CD4-positive, alpha-beta T cell treated with Interleukin-6 at 100 ng/mL for 8 hours (primary cell): Measurements from ENCODE around the gene PCSK4.
"Not testable (repeated sequence)": the region's sequence is repeated elsewhere in the genome, so short reads cannot be mapped to it uniquely, and the experiment has no call there.

ENCODE experiments used
- DNase-seq: peaks from one replicate; pipeline ENCODE4 v3.0.0-alpha.2; 2020; ENCODE audit warnings: mixed read lengths, low spot score

The PCSK4 gene

DNA sequence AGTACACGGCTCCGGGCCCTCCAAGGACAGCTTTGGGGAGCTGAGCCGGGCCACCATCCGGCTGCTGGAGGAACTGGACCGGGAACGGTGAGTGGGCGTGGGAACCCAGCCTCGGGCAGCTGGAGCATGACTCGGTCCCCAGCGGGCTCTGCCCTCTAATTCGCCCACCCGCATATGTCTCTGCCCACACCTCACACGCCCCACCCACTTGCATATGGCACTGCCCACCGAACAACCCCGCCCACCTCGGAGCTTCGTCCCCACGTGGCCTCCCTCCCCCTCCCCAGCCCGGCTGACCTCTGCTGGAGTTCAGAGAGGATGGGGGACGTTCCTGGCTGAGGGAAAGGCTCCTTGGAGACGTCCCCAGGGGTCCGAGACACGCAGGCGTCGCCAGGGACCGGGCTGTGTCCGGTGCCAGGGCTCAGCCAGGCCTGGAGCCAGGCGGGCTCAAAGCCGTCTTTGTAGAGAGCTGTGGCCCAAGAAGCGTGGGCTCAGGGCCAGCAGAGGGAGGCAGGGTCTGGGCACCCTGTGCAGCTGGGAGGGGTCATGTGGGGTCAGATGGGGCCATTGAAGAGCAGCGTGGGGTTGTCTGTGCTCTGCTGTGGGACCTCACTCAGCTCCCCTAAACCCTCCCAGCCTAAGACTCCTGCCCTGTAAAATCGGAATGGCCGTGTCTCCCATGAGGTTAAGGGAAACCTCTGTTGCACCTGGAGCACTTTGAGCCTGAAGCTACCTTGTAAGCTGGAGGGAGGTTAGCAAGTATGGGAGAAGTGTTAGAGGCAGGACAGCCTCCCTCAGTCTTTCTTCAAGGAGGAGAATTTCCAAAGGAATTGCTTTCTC, 36.4 kb downstream of the PCSK4 start:
- DNase-seq, result no peak

DNA sequence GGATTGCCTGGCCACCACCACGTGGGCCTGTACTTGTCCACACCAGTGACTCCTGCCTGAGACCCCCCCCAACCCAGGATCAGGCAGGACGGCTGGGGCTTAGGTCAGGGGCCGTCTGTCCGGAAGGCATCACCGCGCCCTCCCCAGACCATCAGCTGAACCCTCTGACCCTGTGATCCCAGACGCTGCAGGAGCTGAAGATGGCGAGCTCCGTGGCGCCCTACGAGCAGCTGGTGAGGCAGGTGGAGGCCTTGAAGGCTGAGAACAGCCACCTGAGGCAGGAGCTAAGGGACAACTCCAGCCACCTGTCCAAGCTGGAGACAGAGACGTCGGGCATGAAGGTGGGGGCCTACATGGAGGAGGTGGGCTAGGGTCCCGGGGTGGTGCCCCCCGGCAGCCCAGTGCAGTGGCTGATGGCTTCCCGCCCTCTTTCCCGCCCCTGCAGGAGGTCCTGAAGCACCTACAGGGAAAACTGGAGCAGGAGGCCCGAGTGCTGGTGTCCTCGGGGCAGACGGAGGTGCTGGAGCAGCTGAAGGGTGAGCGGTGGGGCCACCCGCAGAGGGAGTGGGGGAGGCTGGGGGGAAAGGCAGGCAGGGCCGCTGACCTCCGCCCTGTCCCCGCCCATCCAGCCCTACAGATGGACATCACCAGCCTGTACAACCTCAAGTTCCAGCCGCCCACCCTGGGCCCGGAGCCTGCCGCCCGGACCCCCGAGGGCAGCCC, 37.2 kb downstream of the PCSK4 start:
- no peak for DNase-seq

DNA sequence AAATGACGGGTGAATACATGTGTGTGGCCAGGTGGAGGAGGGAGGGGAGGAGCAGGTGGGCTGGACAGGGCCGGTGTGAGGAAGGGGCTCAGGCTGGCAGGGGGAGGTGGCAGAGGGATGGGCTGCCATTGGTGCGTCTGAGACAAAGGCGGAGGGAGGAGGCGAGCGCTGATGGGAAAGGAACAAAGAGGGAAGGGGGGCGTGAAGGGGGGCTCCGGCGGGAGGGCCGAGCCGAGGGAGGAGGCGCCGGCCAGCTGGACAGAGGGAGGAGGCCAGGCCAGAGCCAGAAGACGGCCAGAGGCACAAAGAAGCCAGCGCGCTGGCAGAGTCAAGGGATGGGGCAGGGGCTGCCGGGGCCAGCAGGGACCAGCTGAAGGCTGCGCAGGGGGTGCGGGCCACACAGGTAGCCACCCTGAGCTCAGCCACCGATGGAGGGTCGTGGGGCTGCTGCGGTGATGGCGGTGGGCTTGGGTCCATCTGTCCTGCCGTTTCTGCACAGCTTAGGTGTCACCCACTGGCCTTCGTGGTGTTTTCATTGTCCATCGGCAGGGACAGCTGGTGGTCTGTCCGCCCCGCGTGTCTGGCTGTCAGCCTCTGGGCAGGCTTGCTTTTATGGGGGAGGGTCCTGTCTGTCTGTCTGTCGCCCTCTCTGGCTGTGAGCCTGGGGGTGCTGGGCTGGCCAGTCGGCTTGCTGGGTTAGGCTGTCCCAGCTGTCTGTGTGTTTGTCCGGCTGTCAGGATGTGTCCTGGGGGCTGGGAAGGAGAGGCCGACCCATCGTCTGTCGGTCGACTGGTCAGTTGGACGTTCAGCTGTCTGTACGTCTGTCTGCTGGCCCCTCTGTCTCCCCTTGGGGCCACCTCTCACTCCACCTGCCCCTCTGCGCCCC, 38.0 kb downstream of the PCSK4 start:
- no peak for DNase-seq

DNA sequence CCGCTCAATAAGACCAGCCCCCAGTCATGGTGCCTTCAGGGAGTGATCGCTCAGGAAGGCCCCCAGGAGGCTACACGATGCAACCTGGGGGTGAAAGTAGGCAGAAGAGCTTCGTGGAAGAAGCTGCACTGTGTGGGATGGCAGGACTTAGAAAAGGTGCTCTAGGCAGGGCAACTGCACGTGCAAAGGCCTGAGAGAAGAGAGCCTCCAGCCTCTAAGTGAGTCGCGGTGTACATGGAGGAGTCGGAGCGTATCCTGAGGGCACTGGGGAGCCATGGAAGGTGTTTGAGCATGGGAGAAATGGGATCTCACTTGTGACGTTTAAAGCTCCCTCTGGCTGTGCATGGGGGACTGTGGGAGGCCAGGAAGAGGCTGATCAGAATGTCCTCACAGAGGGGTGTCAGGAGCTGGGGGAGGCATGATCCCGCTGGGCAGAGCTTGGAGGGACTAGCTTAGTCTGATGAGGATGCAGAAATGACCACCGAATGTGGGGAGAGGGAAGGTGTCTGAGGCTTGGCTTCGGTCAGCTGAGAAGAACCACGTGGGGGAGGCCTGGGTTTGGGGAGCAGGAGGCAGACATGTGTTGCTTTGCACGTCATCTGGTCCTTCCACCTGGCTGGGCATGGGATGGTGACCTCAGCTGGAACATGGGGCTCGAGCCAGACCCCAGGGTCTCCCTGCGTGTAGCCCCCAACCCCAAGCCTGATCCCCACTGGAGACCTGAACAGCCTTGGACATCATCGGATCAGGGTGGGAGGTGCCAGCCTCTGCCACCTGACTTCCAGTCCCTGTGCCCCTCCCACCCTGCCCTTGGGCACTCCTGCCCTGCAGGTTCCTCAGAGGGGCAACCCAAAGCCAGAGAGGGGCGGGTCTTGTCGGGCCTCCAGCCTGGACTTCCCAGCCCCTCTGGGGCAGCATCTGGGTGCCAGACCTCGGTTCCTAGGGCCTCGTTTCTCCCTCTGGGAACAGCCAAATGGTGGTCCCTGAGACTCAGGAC, 39.1 kb downstream of the PCSK4 start:
- DNase-seq, result no peak

DNA sequence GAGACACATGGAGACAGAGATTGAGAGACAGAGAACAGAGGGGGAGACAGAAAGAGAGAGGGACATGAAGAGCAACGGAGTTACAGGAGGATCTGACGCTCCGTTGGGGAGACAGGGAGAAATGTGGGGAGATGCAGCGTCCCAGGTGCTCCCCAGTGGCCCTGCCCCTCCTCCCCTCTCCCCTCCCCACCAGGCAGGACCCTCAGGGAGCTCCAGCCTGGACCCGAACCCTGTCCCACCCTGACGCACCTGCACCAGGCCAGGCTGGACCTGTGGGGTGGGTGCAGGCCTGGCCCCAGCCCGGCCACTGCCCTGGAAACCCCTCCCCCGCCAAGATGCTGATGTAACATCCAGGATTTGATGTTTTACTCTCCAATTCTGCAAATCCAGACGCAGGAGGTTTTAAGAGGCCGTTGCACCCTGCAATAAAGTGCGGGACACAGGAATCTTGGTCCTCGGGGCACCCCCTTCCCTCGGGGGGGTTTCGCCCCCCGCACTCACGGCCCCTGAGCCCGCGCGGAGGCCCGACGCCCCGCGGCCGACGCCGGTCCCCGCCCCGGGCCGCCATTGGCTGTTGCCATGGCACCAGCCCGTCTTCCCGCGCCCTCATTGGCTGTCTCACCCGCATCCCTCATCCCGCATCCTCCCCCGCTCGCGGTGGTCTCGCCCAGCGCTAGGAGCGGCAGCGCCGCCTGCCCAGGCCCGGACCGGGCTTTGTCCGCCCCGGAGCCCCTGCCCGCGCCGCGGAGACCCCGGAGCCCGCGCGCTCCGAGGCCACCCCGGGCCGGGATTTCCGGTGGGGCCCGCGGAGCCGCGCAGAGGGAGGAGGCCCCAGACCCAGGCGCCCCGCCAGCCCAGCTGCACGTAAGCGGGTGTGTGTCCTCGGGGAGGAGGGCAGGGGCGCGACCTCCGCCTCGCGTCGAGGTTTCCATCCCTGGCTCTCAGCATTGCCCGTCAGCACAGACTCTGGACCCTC, 40.4 kb downstream of the PCSK4 start, which contains the start of gene APC2:
Gene APC2, plus strand, starts transcription at position 655 of the 976 bp plus-strand sequence. CDS start 2,881 bp downstream, outside the sequence.
- no peak for DNase-seq

DNA sequence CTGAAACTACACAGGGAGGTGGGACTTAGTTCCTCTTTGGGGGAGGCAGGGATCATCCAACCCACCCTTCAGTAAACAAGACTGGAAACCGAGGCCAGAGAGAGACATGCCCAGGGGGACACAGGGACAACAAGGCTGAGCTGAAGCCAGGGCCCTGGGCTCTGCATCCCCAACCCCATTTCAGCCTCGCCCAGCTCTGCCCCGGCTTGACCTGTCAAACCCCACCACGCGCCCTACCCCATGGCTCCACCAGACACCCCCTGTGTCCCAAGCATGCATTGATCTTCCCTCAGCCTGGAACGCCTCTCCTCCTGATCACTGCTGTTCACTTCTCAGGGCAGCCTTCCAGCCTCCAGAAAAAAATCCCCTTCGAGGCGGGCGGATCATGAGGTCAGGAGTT, 42.2 kb downstream of the PCSK4 start:
- DNase-seq, result no peak

DNA sequence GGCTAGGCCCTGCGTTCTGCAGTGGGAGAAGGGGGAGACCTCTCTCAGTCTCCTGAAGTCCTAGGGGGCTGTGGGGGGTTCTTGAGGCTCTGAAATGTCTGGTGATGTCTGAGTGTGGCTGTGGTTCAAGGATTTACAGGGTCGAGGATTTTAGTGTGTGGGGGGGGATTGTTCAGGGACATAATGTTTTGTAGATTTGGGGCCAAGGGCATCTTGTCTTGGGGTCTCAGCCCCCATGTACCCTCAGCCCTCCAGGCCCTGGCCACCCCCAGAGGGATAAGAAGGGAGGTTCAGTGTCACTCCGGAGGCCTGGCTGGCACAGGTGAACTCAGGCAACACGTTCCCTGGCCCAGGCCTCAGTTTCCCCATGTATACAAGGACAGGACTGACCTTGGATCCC, 42.6 kb downstream of the PCSK4 start:
- DNase-seq, result no peak

DNA sequence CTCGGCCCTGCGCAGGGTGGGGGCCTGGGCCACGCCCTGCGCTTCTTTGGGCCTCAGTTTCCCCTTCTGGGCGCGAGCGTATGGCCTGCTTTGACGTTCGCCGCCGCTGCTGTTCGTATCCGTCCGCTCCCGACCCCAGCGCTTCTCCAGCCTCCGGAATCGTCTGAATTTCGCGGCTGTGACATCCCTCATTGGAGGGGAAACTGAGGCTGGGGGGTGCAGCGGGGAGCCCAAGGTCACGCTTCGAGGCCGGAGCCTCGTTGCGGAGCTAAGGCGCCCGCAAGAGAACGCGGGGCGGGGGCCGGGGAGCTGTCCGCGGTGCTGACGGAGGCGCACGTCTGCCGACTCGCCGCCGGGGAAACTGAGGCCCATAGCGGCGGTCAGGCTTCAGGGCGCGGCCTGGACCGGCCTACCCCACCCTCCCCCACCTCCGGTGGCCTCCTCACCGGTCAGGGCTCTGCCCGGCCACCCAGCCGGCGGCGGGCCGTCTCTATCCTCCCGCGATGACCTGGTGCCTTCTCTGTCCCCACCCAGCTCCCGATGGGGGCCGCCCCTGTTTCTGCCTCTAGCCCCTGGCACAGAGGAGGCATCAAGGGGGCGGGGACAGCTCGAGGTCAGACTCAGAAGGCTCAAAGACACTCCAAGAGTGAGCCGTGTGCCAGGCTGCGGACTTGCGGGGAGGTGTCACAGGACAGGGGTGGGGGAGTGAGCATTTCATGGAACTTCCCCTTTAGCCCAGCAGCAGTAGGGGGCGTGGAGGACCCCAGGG, 43.3 kb downstream of the PCSK4 start:
- no peak for DNase-seq

DNA sequence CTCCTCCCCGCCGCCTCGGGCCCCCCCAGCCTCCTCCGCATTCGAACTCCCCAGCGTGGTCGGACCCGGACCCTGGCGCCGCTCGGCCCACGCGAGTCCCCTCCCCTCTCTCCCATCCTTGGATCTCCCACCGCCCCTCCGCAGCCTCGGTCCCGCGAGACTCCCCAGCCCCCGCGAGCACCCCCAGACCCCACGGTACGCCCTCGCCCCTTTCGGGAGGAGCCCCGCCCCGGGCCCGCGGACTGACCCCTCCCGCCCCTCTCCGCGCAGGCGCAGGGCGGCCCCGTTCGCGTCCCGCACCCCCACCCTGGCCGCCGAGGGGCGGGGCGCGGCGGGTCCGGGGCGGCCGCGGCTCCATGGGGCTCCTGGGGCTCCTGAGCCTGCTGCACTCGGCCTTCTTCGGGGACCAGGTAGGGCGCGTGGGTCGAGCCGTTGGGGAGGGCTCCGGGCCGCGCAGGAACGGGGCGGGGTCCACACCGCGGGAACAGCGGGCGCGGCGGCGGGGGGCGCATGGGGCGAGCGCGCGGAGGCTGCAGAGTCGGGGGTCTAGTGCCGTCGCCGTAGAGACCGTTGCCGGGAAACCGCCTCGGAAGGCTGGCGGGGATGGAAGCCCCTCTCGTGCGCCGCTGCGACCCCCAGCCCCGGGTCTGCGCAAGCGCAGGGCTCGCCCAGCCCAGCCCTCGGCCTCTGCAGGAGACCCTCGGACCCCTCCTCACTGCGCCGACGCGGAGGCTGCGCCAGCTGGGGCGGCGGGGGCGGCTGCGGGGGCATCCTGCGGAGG, 44.0 kb downstream of the PCSK4 start:
- DNase-seq, result no peak

DNA sequence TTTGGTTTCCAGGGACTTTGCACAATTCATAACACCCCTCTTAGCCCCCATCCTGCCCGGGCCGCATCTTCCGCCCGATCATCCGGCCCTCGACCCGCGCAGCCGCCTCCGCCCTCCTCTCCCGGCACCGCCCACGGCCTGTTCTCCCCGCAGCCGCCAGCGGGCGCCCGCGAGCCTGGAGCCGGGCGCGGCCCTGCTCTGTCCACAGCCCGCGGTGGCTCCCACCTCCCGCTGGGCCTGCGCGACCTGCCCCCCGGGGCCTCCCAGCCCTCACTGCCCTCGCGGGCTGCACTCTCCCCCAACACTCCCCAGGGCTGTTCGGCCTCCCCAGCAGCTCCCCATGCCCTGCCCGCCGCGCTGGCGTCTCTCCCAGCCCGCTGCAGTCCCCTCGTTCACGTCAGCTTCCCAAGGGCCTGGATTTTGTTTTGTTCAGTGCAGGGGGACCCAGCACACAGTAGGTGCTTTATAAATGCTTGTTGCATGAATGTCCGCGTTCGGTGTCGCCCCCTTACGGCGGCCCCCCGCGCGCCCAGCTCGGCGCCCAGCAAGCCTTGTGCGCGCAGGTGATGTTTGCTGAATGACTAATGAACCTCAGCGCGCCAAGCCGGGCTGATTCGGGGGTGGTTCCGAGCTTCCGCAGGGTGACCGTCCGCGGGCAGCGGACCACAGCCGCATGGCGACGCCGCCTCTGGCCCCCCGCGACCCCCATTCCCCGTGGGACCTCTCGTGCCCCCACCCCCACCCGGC, 44.8 kb downstream of the PCSK4 start:
- DNase-seq, result peak; percentile 68

DNA sequence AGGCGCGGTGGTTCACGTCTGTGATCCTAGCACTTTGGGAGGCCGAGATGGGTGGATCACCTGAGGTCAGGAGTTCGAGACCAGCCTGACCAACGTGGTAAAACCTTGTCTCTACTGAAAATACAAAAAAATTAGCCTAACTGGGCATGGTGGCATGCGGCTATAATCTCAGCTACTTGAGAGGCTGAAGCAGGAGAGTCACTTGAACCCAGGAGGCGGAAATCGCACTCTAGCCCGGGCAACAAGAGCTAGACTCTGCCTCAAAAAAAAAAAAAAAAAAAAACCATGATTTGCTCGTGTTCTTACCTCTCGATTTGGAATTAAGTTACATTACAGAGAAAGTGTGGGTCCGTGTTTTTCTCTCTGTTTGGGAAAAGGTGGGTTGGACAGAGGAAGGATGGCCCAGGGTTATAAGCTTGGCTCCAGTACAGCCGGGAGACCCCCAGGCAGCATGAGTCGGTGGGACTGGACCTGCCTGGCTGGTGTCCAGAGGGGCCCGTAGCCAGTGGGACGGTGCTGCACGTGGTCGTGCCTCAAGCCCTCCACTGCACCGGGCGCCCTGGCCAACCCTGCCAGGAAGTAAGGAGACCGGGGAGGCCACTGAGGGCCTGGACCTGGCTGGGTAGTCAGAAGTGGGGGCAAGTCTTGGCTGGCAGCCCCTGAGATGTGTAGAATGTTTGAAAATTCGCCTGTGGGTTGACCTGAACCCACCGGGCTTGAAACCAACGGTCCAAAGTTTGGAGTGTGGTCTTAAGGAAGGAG, 48.3 kb downstream of the PCSK4 start:
- no peak for DNase-seq

DNA sequence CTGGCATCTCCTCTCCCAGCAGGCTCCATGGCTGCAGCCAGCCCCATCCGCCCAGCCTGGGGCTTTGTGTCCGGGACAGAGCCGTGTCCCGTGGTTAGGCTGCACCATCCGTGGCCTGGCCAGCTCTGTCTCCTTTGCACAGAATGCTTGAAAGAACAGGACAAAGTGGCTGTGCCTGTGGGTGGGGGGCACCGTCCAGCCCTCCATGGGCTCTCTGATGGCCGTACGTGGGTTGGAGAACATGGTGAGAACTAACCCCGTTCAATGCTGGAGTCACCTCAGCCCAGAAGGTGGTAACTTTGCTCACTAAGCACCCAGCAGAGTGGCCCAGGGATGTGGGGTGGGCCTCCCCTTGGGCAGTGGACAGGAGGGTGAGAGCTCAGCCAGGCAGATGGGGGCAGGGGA, 49.1 kb downstream of the PCSK4 start:
- DNase-seq, result no peak

DNA sequence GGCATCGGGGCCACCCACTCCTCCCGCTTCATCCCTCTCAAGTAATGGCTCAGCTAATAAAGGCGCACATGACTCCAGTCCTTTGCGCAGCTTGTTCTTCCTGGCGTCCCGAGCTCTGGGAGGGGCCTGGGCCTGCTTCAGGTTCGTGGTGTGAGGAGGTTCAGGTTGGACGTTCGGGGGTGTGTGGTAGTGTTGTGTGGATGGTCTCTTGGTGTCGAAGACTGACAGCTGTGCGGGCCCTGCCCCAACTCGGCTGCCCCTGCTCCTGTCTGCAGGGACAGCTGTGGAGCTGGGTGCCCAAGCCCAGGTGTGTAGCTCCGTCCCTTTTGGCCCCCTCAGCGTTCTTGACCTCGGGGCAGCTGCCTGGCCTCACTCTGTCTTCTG, 49.7 kb downstream of the PCSK4 start:
- DNase-seq, result no peak

DNA sequence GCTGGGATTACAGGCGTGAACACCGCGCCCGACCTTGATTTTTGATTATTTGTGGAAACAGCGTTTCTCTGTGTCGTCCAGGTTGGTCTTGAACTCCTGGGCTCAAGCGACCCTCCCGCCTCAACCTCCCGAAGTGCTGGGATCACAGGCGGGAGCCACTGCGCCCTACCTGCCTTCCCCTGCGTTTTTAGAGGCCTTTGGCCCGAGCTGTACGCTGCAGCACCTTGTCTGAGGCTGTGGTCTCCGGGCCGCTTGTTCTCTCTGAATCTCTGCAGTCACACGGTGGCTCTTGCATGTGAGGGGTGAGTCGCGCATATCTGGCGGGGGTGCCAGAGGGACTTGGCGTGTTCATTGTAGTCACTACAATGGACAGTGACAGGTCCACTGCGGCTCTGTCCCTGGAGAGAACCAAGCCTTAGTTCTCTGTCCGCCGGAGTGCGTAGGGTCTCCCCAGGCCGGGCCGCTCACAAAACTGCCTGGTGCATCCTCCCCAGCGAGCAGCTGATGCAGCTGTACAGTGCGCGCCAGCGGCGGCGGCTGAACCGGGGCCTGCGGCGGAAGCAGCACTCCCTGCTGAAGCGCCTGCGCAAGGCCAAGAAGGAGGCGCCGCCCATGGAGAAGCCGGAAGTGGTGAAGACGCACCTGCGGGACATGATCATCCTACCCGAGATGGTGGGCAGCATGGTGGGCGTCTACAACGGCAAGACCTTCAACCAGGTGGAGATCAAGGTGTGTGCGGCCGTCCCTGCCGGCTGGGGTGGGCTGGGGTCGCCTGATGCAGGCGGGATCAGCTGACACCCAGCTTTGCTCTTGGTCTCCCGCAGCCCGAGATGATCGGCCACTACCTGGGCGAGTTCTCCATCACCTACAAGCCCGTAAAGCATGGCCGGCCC, 50.4 kb downstream of the PCSK4 start:
- not testable (repeated sequence) for DNase-seq

DNA sequence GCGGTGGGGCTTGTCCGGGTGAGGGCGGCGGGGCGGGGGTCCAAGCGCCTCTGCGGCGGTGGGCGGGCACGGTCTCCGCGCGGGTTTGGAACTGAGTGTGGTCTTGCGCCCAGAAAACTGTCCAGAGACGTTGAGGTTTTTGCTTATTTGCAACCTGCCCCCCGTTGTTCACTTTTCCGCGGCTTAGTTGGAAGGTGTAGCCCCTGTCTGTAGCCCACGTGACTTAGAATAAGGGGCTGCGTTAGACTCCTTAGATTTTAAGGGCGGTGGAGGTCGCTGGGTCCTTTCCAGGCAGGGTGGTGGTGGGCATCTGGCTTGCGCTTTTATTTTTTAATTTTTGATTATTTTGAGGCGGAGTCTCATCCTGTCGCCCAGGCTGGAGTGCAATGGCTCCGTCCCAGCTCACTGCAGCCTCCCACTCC, 51.2 kb downstream of the PCSK4 start:
- no peak for DNase-seq
